ENCODE results near the gene SLC25A26.
"Not testable (repeated sequence)": the region's sequence is repeated elsewhere in the genome, so short reads cannot be mapped to it uniquely, and the experiment has no call there.

The SLC25A26 gene

DNA sequence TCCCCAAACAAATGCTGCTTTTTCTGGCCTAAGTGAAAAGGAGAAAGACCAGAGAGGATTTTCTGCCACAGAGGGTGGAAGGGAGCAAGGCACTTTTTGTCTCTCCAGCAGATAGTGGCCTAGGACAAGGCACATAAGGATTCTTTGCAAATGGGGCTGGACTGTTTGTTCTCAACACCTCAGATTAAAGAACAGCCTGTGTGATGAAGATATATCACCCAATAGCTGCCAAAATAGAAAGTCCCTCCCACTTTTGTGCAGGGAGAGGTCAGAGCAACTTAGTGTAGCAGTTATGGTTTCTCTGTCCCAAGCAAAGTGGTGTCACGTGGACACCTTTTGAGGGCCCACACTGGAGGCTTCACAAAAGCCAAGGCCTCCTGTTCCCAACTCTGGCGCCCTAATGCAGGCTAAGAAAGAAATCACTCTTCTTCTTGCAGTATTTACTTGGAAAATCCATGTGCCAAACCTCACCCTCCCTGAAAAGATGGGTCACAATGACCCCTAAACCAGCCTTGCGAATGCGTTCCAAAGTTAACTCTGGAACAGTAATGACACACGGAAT is 195.1 kb downstream of the SLC25A26 start:
- DNase-seq, result no peak

DNA sequence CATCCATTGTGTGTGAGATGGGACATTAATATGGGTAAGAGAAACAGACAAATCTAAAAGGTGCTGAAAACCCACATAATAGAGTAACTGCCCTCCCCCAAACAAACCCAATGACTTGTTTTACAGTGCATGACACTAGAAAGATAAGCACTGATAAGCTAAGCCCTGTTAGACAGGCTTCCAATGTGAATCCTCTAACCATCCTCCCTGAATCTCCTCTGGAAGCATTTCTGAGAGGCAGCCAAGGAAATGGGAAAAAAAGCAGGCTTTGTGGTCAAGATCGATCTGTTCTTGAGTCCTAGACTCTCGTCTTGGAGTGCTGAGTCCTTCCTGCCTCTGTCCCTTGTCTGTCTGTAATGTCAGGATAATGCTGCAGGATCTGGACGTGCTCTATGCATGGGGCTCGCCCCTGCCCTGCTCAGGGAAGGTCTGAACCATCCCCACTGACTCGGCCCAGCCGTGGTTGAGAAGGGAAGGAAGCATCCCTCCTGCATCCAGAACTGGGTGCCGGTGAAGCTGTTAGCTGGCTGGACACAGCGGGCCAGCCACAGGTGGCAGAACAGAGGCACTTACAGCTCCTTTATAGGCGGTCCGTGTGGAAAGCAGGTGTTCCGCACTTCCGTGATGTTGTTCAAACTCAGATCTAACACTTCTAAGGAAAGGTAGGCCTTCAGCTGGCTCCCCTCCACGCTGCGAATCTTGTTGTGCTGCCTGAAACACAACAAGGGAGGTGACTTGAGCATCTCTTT is 195.9 kb downstream of the SLC25A26 start:
- DNase-seq, result no peak

- no peak for DNase-seq
Measured at GRCh38 chr3:66418475-66418931, 197.7 kb downstream of the SLC25A26 start.

- no peak for DNase-seq
Measured at GRCh38 chr3:66419036-66419435, 198.2 kb downstream of the SLC25A26 start.

DNA sequence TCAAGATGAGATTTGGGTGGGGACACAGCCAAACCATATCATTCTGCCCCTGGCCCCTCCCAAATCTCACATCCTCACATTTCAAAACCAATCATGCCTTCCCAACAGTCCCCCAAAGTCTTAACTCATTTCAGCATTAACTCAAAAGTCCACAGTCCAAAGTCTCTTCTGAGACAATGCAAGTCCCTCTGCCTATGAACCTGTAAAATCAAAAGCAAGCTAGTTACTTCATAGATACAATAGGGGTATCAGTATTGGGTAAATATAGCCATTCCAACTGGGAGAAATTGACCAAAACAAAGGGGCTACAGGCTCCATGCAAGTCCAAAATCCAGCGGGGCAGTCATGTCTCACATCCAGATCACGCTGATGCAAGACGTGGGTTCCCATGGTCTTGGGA is 200.3 kb downstream of the SLC25A26 start:
- DNase-seq, result not testable (repeated sequence)

- DNase-seq, result not testable (repeated sequence)
Measured at GRCh38 chr3:66421893-66422292, 201.1 kb downstream of the SLC25A26 start.

- DNase-seq, result no peak
Measured at GRCh38 chr3:66423791-66424190, 203.0 kb downstream of the SLC25A26 start.

- no peak for DNase-seq
Measured at GRCh38 chr3:66425032-66425431, 204.2 kb downstream of the SLC25A26 start.

- DNase-seq, result no peak
Measured at GRCh38 chr3:66425576-66426114, 204.8 kb downstream of the SLC25A26 start.

GRCh38 chr3:66426135-66426534 is 205.3 kb downstream of the SLC25A26 start:
- DNase-seq, result no peak

DNA sequence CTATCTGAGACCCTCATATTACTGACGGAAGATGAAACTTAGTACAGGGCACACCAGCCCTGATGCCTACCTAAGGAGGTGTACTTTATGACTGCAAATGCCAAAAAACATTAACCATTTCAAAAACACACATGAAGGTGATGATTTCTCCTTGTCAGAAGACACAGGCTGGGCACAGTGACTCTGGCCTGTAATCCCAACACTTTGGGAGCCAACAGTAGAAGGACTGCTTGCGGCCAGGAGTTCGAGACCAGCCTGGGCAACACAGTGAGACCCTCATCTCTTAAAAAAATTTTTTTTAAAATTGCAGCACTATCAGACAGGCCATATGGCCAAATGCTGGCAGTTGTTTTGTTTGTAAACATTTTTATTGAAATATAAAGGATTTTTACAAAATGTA is 206.6 kb downstream of the SLC25A26 start:
- DNase-seq, result no peak

DNA sequence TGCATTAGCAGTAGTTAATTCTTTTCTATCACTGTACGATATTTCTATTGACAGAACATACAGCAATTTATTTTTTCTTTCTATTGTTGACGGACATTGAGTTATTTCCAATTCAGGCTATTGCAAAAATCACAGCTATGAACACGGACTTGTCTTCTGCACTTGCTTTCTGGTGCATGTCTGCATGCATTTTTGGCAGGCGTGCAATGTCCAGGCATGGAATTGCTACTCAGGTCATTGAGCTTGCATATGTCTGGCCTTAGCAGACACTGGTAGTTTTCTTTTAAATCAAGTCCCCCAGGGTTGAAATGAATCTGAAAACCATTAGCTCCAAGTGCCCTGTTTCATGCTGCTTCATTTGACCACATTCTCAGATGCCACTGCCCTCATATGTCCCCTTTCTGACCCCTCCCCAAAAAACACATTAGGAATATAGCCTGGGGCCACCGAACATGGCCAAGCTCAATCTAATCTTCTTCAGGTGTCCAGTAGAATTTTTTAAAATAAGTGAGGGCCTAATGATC is 207.2 kb downstream of the SLC25A26 start:
- DNase-seq, result no peak

Data from activated T-cell treated with anti-CD3 and anti-CD28 coated beads, Interleukin-2, amount 50 U/mL, for 1 hour (primary cell).